Activated T-helper 9 cell treated with anti-CD3 and anti-CD28 coated beads, Interleukin-2, amount 50 U/mL, for 16 hours (primary cell): ENCODE results near the gene LAMP1.
"Not testable (repeated sequence)": the region's sequence is repeated elsewhere in the genome, so short reads cannot be mapped to it uniquely, and the experiment has no call there.

Experiments
- DNase-seq: peaks from one replicate; pipeline ENCODE4 v3.0.0-alpha.2; 2020; ENCODE audit warnings: low read depth

LAMP1 gene

DNA sequence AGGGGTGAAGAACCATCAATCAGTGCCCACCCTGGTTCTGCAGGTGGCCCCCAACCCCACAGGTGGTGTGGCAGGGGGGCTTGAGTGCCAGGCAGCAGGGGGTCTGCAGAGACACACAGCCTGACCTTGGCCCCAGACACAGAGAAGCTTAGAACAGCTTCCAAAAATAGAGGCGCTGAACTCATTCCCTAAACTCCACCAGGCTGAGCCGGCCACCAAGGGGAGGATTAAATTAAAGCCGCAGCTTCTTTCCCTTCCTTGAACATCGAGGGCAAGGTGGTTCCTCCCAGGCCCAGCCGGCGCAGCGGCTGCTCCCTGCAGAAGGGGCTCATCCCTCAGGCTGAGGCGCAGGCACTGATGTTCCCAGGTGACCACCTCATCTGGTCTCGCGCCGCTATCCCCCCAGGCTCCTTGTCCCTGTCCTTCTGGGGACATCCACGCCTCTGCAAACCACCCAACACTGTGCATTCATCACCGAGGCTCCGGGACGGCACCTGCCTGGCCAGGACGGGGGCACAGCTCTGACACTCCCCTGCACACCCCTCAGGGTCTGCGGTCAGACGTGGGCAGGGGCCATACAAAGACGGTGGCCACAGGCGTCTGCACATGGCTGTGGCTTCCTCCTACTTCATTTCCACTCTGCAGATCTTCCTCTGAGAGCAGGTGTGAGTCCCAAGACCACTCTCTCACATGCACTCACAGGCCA, 30.9 kb downstream of the LAMP1 start:
- no peak for DNase-seq

GRCh38 chr13:113328851-113329250, 31.8 kb downstream of the LAMP1 start:
- no peak for DNase-seq

GRCh38 chr13:113329656-113330312, 32.7 kb downstream of the LAMP1 start:
- no peak for DNase-seq

DNA sequence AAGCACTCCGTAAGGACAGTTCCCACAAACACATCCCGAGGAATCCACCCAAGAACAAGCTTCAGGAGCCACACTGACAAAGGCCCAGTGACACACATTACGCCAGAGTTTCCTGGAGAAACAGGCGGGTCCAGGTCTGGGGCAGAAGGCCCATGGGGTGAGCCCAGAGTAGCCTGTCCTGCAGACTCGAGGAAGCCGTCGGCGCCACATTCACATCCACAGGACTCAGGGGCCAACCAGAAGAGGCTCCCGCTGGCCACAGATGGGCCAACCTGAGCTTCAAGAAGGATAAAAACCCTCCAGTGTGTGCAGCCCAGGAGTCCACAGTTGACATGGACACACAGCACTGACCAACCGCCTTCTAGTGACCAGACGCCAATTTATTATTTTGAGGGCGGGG, 35.6 kb downstream of the LAMP1 start:
- no peak for DNase-seq

DNA sequence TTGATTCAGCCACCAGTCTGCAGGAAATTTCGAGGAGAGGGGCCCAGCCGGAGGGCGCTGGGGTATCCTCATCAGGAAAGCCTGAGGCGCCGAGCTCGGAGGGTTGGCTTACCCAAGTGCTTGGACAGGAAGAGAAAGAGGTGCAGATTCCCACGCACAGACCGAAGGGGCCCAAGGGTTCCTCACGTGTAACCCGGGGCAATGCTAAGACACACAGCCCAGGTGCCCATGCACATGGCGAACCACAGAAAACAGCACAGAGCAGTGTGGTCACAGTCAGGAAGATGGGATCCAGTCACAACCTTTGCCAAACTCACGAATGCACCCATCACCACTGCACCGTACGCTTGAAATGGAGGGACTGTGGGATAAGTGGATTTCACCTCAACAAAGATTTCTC, 36.0 kb downstream of the LAMP1 start:
- DNase-seq: no peak

- DNase-seq: no peak
Observed at GRCh38 chr13:113337556-113337955, 40.5 kb downstream of the LAMP1 start.

- no peak for DNase-seq
Observed at GRCh38 chr13:113337976-113338375, 40.9 kb downstream of the LAMP1 start.

DNA sequence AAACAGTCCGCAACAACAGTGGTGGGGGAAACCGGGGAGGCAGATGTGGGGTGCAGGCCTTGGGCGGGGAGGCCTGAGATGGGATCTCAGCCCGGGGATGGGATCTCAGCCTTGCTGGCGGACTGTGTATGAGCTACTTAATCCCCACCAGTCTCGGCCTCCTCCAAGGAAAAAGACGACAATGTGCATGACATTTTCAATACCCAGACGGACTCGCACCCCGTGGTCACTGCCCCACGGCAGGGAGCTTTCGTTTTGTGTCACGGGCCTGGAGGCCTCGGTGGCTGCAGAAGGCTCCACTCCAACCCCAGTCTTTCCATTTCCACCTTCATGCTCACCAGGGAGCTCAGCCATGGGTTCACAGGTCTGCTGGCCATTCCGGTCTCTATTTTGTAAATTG, 41.4 kb downstream of the LAMP1 start:
- no peak for DNase-seq

- DNase-seq: no peak
Observed at GRCh38 chr13:113342820-113343691, 46.0 kb downstream of the LAMP1 start.

GRCh38 chr13:113343692-113343968, 46.6 kb downstream of the LAMP1 start:
- no peak for DNase-seq

GRCh38 chr13:113345486-113345885, 48.4 kb downstream of the LAMP1 start:
- no peak for DNase-seq

DNA sequence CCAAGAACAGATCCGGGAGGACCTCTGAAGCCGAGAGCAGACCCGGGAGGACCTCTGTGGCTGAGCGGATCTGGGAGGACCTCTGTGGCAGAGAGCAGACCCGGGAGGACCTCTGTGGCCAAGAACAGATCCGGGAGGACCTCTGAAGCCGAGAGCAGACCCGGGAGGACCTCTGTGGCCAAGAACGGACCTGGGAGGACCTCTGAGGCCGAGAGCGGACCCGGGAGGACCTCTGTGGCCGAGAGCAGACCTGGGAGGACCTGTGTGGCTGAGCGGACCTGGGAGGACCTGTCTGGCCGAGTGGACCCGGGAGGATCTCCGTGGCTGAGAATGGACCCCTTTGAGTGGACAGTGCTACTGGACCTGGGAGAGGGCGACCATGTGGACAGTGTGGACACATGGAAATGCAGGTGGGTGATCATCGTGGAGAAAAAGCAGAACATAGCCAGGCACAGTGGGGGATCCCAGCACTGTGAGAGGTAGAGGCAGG, 50.7 kb downstream of the LAMP1 start:
- DNase-seq: not testable (repeated sequence)

DNA sequence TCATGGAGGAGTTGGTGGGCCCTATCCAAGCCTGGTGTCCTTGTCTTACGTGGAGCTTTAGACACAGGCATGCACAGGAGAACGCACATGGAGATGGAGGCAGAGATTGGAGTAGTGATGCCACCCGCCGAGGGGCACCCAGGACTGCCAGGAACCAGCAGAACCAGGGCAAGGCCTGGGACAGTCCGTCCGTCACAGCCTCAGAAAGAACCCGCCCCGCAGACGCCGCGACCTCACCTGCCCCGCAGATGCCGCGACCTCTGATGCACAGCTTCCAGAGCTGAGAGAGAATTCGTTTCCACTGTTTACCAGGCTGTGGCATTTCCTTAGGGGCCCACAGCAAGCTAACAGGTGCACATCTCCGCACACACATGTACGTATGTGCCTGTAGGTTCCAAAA, 51.6 kb downstream of the LAMP1 start:
- DNase-seq: no peak

DNA sequence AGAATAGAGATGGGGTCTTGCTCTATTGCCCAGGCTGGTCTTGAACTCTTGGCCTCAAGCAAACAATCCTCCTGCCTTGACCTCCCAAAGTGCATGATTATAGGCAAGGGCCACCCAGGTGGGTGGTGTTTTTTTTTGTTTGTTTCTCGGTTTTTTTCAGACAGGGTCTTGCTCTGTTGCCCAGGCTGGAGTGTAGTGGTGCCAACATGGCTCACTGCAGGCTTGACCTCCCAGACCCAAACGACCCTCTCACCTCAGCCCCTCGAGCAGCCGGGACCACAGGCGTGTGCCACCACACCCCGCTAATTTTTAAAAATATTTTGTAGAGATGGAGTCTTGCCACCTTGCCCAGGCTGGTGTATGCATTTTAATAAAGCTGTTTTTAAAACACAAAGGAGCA, 52.0 kb downstream of the LAMP1 start:
- no peak for DNase-seq

- no peak for DNase-seq
Observed at GRCh38 chr13:113349491-113349890, 52.5 kb downstream of the LAMP1 start.

DNA sequence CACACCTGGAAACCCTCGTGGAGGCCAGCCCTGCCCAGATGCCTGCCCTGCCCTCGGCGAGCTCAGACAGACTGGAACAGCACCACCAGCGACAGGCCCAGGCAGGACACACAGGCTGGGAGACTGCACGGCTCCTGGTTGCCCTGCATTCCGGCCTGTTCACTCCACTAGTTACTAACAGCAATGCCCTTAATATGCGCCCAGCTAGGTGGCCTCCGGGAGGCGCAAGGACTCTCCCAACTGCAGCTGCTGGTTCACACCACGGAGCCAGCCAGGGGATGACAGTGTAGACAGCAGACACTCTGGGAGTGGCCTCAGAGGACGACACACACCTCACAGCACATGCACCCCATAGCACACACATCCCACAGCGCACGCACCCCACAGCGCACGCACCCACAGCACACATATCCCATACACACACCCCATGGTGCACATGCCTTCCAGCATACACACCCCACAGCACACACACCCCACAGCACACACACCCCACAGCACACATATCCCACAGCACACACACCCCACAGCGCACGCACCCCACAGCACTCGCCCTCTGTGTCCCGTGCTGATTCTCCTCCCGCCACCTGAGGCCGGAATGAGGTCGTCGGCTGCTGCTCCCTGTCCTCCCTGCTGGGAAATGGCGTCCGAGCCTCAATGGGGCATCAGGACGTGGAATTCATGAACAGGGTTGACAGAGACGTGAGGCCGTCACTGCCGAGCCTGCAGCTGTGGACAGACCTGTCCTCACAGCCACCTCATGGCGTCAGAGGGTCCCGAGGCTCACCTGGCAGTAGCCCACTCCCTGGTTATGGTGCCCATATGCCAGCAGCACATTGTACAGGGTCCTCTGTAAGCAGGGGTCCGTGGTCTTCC, 53.3 kb downstream of the LAMP1 start:
- DNase-seq: no peak

DNA sequence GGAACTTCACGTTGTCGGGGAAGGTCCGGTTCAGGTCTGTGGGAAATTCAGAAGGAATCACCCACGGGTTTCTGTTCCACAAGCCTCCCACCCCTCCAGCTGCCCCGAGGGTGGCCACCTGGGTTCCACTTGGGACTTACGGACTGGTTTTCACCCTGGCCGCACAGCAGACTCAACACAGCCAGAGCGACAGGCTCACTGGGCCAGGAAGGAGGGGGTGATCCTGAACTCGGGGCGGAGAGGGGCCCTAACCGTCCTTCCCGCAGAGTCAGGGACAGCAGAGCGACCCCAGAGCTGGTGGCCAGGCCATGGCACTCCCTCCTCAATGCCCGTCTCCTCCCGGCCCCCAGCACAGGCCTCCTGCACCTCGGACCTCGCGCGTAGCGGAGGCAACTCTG, 53.9 kb downstream of the LAMP1 start:
- no peak for DNase-seq

DNA sequence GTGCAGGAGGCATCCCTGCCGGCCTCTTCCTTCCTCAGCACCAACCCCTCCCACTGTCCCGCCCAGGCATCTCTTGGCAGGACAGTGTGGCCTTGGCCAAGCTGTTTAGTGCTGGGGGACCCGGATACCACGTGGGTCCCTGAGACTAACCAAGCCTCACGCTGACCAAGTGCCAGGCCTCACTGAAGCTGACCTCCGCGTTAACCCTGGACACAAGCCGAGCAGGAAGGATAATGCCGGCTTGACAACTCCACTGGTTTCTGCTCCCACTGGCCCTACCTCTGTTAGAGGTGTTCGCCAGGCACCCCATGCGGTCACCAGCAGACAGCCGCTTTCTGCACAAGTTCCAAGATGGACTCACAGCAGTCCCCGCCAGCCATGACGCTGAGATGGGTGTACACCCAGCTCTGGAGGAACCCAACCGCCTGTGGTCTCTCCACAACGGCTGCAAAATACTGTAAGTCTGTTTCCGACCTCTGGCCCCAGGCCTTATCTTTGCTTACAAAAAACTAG, 54.5 kb downstream of the LAMP1 start:
- DNase-seq: no peak

GRCh38 chr13:113353254-113353653, 56.2 kb downstream of the LAMP1 start:
- DNase-seq: no peak

DNA sequence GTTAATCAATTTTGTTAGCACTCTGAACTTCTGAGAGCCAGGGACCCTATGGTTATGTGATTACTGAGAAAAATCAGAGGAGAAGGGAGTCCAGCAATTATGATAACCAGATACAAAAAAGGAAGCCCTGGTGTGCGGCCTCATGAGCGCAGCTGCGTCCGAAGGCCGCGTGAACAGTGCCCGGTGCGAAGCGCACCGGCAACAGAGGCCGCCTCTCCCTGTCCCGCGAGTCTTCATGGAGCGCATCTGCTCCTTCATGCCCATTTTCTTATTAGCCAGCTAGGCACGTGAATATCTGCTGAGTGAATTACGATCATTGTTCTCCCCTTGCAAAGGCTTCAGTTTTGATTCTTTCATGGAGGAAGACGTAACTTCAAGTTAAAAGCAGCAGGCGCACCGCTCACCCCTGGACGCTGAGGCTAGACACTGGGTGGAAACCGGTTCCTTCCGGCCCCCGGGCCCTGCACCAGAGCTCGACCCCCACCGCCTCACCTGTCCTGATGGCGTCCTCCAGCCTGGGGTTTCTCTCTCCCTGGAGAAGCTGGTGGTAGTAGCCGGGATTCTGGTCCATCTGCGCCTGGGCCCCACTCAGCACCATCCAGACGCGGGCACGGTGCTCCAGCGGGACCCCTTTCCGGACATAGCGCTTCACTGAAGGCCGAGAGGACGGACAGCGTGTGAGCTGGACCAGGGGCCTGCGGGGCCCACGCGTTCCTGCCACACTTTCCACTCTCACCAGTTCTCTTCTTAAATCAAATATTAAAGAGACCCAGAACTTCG, 58.0 kb downstream of the LAMP1 start:
- DNase-seq: no peak

GRCh38 chr13:113355621-113356020, 58.6 kb downstream of the LAMP1 start:
- DNase-seq: no peak
